ENCODE results near the gene SENP1. TPM values are rescaled to one million over a fixed set of nuclear protein-coding genes. Genes with fewer than 3 reads are reported as not detected.
"Not testable (repeated sequence)": the region's sequence is repeated elsewhere in the genome, so short reads cannot be mapped to it uniquely, and the experiment has no call there.

SENP1 gene
- total and polyA plus RNA-seq, 2 donors (not counting 3 experiments of a cell fraction or from before 2014, with no cell fraction given) = 9.9 to 20.5 TPM

DNA sequence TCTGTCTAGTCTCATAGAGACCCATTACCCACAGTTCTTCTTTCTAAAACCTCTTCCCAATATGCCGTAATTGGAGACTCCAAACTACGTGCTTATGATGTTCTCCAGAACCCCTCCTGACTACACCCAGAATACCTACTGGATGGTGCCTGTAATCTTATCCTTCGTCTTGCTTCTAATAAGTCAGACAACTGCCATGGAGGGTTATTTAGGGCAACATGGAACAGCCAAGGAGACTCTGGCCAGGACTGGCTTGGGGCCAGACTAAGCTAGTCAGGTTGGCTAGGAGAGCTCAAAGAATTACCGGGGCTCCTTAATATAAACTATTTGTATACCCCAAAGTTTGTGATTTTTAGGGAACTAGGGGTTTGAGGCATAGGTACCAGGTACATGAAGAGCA, 20.1 kb upstream of the SENP1 start:
- Histone ChIP-seq H3K79me2 (ENCODE audit: control insufficient read depth, insufficient read depth, low read length) (peaks cover 9% of the 10 kb centered on the region), H2AFZ (ENCODE audit: low read depth, low read length) (no peak overlapping the region), H3K27me3 (ENCODE audit: control insufficient read depth in 2 of 2, insufficient read depth in 2 of 2, low read length in 2 of 2) (no peaks in the 10 kb centered on the region), H3K4me1 (ENCODE audit: control insufficient read depth, extremely low read depth, insufficient read depth, low read length) (peaks cover 5% of the 10 kb centered on the region), H3K4me2 (ENCODE audit: insufficient read depth, low read length) (no peak overlapping the region), H3K4me3 (replicated peaks in 1 of 3; ENCODE audit: insufficient read depth in 1 of 3, low read depth in 1 of 3, low read length in 3 of 3) (no peak overlapping the region), H3K9ac (replicated peaks; ENCODE audit: extremely low read depth, insufficient read depth, low read length) (no peak overlapping the region), H3K27ac (ENCODE audit: insufficient read depth, low read depth, low read length) (no peak overlapping the region), H3K36me3 (ENCODE audit: control insufficient read depth in 2 of 2, extremely low read depth in 1 of 2, insufficient read depth in 2 of 2, low read length in 2 of 2) (peaks cover 11 to 13% of the 10 kb centered on the region in 2 experiments), H4K20me1 (replicated peaks; ENCODE audit: control insufficient read depth, extremely low read depth, insufficient read depth, low read length) (no peaks in the 10 kb centered on the region), H3K9me3 (replicated peaks; ENCODE audit: control insufficient read depth, insufficient read depth, low read length) (no peaks in the 10 kb centered on the region), H3K9me1 (replicated peaks; ENCODE audit: control insufficient read depth, extremely low read depth, insufficient read depth, low read length) (no peaks in the 10 kb centered on the region)
- intact Hi-C loops (cut with micrococcal nuclease) = no loop called here
- no TSS peak for BruUV-seq (replicated peaks)
- FAIRE-seq (no peak), DNase-seq (ENCODE audit: low read depth, low spot score) (no peak)
- TF ChIP-seq POLR2A (IDR thresholded peaks at IDR 0.05; ENCODE audit: low read depth, low read length) (no peak), JUN (IDR thresholded peaks at IDR 0.05; ENCODE audit: borderline replicate concordance, insufficient read depth, insufficient read length, low read depth) (no peak), MYC (IDR thresholded peaks at IDR 0.05; ENCODE audit: low read depth, low read length) (no peak), MAX (IDR thresholded peaks at IDR 0.05; ENCODE audit: insufficient read depth, insufficient read length) (no peak), FOS (IDR thresholded peaks at IDR 0.05; ENCODE audit: borderline replicate concordance, insufficient read depth, low read length) (no peak), POLR2AphosphoS5 (IDR thresholded peaks at IDR 0.05; ENCODE audit: insufficient read depth, low read depth, low read length) (no peak), GATA2 (IDR thresholded peaks at IDR 0.05; ENCODE audit: insufficient read depth, insufficient read length, low read depth, low read length) (no peak), EZH2 (IDR thresholded peaks at IDR 0.05; ENCODE audit: borderline replicate concordance, low read depth, low read length, severe bottlenecking) (no peak)
- TF ChIP-seq, protein P1, sequence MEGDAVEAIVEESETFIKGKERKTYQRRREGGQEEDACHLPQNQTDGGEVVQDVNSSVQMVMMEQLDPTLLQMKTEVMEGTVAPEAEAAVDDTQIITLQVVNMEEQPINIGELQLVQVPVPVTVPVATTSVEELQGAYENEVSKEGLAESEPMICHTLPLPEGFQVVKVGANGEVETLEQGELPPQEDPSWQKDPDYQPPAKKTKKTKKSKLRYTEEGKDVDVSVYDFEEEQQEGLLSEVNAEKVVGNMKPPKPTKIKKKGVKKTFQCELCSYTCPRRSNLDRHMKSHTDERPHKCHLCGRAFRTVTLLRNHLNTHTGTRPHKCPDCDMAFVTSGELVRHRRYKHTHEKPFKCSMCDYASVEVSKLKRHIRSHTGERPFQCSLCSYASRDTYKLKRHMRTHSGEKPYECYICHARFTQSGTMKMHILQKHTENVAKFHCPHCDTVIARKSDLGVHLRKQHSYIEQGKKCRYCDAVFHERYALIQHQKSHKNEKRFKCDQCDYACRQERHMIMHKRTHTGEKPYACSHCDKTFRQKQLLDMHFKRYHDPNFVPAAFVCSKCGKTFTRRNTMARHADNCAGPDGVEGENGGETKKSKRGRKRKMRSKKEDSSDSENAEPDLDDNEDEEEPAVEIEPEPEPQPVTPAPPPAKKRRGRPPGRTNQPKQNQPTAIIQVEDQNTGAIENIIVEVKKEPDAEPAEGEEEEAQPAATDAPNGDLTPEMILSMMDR (IDR thresholded peaks at IDR 0.05; ENCODE audit: extremely low read depth in 1 of 2, insufficient read depth in 1 of 2, low read depth in 1 of 2, low read length in 2 of 2) = no peak
- dilution Hi-C loops (cut with MboI; ENCODE audit: extremely low pct_ligation_motif_present, low sequenced_read_pairs) = no loop called here
- ChIA-PET POLR2A (no interaction called here), CTCF (no interaction called here)

DNA sequence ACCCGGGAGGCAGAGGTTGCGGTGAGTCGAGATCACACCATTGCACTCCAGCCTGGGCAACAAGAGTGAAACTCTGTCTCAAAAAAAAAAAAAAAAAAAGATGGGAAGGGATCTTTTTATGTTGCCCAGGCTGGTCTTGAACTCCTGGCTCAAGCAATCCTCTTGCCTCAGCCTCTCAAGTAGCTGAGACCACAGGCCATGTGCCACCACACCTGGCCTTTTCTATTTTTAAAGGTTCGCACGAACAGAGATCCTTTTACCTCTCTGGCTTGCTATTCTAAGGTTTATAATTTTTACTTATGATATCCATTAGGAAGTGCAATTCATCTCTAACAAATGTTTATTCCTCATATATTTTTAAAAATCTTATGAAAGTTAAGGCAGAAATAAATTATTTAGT, 19.7 kb upstream of the SENP1 start:
- DNase-seq (ENCODE audit: low read depth, low spot score); H3K9me1 ChIP-seq (replicated peaks; ENCODE audit: control insufficient read depth, extremely low read depth, insufficient read depth, low read length); dilution Hi-C loops (cut with MboI; ENCODE audit: extremely low pct_ligation_motif_present, low sequenced_read_pairs); H2AFZ ChIP-seq (ENCODE audit: low read depth, low read length); H3K9me3 ChIP-seq (replicated peaks; ENCODE audit: control insufficient read depth, insufficient read depth, low read length); H3K4me2 ChIP-seq (ENCODE audit: insufficient read depth, low read length); intact Hi-C loops (cut with micrococcal nuclease); H4K20me1 ChIP-seq (replicated peaks; ENCODE audit: control insufficient read depth, extremely low read depth, insufficient read depth, low read length); H3K4me1 ChIP-seq (ENCODE audit: control insufficient read depth, extremely low read depth, insufficient read depth, low read length); H3K4me3 ChIP-seq (replicated peaks in 1 of 3; ENCODE audit: insufficient read depth in 1 of 3, low read depth in 1 of 3, low read length in 3 of 3); H3K27ac ChIP-seq (ENCODE audit: insufficient read depth, low read depth, low read length); H3K27me3 ChIP-seq (ENCODE audit: control insufficient read depth in 2 of 2, insufficient read depth in 2 of 2, low read length in 2 of 2); BruUV-seq (replicated peaks); H3K9ac ChIP-seq (replicated peaks; ENCODE audit: extremely low read depth, insufficient read depth, low read length); FAIRE-seq; POLR2A ChIA-PET: not testable (repeated sequence)
- peaks cover 11 to 12% of the 10 kb centered on the region in 2 experiments for H3K36me3 ChIP-seq (ENCODE audit: control insufficient read depth in 2 of 2, extremely low read depth in 1 of 2, insufficient read depth in 2 of 2, low read length in 2 of 2)
- H3K79me2 ChIP-seq (ENCODE audit: control insufficient read depth, insufficient read depth, low read length) = peaks cover 13% of the 10 kb centered on the region
- CTCF ChIA-PET = interaction anchor here (1.0 kb wide), 2 partner anchors 17 to 28 kb away, joined by 3 read pairs; no protein-coding TSS in a partner anchor
